GM18508 (cell line): ENCODE data around the gene PLEKHA6.

Source experiments
- ATAC-seq: cut with Tn5 transposase; IDR thresholded peaks from one replicate; pipeline ENCODE4 v1.9.1; 2021; ENCODE audit warnings: moderate number of reproducible peaks; ENCODE audit not compliant: insufficient read depth, unreplicated experiment

PLEKHA6 gene

DNA sequence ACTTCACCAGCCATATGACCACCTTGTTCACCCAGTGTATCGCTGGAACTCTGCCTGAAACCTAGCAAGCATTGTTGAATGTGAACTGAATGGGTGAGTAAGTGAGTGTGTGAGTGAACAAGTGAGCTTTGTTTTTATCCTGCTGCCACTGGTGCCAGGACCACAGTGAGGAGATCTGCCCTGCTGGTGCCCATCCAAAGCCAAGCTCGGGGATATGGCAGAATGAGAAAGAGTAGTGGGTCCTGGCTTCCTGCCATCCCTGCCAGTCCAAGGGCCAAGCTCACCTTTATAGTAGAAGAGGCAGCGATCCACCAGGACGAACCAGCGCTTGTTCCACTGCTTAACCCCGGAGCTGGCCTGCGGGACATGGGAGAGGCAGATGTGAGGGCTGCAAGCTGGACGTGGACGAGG, 92.5 kb downstream of the PLEKHA6 start:
- ATAC-seq = no peak

DNA sequence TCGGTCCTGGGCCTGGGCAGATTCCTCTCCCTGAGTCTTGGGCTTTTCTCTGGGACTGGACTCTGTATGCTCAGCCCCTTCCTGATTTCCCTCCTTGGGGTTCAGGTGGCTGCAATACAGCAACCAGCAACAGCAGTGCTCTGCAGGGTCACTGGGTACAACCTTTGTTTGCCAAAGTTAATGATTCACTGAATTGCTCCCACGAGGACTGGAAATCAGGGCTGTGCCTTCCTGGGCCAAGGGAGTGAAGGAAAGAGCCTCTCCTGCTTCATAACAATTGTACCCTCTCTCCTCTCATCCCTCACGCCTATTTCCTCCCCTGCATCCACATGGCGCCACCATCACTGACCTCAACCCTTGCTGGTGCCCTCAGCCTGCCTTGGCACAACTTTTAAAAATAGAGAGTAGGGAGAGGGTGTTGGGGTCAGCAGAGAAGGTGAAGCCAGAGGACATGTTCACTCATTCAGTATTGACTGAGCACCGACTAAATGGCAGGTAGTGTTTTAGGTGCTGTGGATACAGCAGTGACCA, 93.2 kb downstream of the PLEKHA6 start:
- no peak for ATAC-seq

DNA sequence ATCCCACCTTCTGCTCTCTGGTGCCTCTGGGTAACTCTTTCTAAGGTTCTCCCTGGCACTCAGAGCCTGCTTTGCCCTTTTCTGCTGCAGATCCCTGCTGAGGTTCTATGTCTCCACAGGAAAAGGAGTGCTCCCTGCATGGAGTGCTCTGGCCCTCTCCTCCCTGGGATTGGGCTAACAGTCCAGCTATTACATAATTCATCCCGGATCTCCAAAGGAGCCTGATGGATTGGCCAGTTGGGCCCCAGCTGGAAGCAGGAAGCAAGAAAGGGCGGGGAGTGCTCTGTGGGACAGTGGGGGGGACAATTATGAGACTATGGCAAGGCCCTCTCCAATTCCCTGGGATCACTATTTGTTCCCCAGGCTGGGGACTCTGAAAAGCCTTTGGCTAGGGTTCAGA, 94.1 kb downstream of the PLEKHA6 start:
- ATAC-seq = no peak

DNA sequence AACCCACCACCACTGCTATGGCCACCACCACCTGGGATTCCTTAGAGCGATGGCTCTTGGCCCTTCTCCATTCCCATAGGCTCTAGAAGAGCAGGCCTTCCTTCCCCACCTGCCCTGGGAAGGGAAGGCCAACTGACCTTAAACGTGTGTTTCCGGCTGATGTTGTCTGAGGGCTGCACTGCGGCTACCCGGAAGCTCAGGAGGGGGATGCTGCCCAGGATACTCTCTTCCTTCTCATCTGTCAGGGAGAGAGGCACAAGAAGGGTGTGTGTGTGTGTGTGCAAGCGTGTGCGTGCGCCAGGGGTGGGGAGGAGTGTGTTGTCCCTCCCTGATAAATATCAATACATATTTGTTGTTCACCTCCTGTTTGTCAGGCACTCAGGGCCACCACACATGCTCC, 94.9 kb downstream of the PLEKHA6 start:
- no peak for ATAC-seq

DNA sequence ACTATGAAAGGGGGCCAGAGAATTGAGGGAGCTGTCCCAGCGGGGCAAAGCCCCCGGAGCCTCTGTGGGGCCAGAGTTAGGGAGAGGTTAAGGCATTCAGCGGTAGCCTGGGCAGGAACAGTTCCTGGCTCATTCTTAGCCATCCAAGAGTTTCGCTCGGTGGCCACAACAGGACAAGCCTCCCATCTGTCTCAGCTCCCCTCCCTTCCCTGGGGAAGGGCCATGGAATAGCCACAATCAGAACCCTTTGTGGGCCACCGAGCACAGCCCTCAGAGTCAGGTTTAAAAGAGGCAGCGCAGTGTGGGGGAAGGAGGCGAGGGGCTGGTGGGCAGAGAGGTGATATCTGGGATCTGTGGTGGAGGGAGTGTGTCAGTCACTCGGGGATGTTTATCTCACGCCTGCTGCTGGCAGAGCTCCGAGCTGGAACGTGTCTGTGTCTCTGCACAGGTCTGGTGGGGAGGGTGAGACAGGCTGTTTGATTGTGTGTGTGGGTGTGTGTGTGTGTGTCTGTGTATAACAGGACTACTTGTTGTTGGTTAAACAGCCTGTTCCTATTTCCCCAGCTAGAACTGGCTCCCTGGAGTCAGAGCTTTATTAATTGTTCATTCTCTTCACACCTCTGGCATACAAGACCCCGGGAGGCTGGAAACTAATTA, 96.3 kb downstream of the PLEKHA6 start:
- no peak for ATAC-seq

DNA sequence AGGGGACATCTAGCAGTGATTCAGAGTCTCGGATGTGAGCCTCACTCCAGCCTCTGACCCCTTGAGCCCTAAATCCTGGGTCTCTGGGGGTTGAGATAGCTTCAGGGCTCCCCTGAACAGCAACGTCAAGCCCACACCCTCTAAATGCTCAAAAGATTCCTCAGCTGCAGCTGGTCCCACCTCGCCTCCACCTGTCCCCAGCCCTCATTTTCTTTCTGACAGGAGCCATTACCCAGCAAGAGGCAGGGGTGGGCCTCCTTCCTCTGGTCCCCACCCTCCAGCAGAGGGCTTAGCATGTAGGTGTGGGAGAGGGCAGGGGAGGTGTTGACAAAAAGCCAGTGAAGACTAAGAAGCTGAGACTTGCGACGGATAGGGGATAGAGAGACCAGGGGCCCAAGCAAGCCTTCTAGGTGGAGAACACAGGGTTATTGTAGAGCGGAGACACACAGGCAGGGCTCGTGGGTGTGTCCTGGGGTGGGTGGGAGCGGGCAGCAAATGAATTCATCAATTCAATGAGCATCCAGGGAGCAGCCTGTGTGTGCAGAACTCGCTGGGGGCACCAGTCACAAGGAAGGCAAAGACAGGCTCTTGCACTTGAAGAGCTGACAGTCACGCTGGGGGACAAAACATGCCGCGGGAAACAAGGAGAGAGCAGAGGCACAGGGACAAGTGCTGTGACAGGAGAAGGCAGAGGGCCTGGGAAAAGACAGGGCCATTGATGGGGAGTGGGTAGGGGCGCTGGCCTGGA, 97.0 kb downstream of the PLEKHA6 start:
- no peak for ATAC-seq

DNA sequence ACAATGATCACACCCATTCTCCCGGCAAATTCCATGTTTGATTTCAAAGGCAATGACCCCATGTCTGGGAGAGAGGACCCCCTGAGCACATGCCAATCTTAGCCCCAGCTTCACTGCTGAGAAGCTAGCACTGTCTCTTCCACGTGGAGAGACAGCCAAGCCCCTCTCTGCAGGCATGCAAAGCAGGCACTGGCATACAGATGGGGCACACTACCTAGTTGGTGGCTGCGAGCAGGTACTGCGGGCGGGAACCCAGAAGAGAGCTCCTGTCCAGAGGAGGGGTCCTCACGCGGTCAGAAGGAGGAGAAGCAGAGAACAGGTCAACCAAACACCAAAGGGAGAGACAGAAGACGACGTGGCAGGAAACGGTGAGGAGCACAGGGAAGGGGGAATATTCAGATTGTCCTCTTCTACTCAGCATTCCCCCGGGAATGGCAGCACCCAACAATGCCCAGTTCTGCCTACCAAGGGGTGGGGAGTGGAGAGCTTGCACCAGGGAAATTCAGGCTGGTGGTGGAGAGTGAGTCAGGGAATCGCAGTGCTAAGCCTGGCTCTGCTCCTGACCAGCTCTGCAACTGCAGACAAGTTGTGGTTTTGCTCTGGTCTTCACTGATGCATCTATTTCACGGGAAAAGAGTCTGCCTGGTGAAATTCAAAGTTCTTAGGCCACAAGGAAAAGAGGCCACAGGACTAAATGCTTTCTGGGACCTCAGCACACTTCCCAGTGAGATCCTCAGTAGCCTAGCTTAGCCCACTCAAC, 97.8 kb downstream of the PLEKHA6 start:
- no peak for ATAC-seq

DNA sequence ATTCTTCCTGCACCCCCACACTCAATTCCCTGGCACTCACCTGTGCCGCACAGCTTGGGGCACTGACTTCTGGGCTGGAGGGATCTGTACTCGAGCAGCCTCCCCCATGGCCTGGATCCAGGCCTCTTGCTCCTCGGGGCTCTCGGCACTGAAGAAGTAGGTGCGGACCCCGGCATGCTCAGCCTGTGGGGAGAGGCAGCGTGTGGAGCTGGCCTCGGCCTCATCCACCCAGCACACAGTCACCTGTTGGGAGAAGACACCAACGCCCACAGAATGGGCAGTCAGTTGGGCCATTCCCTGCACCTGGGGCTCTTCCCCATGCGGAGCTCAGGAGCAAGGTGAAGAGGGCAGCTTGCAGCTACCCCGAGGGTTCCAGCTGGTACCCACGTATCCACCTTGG, 98.5 kb downstream of the PLEKHA6 start:
- ATAC-seq = no peak

DNA sequence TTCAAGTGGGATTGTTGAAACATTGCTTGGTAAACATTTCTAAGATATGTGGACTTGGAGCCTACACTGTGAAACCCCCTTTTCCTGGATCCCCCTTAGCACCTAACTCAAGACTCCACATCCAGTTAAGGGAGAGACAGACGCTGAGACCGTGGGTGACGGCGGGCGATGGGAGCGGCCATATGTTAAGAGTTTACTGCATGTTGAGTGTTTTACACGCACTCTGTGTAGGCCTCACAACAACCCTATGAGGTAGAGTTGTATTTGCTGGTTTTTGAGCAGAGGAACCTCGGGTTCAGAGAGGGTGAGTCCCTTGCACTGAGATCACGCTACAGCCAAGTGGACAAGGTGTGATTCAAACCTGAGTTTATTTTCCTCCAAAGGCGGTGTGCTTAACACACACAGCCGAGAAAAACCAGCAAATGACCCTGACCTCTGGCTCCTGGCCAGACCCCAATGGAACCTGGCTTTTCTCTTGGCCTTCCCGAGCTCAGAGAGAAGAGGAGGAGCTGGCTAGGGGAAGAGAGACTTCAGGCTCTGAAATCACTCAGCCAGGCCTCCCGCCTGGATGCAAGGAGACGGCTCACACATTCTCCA, 99.0 kb downstream of the PLEKHA6 start:
- no peak for ATAC-seq

DNA sequence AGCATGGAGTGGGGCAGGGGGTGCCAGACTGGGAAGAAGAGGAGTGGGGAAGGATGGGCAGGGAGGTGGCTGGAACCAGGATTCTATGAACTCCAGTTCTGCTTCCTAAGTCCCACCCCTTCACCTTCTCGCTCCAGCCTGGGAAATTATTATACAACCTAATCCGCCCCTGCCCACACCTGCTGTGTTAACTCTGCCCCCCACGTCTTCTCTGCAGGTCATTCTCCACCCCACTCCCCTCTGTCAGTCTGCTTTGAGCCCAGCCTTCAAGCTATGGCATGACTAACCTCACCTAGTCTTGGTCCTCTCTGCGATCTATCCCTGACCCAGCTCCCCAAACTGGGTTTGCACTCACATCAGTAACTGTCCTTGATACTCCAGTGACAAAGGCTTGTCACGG, 99.9 kb downstream of the PLEKHA6 start:
- ATAC-seq = no peak

DNA sequence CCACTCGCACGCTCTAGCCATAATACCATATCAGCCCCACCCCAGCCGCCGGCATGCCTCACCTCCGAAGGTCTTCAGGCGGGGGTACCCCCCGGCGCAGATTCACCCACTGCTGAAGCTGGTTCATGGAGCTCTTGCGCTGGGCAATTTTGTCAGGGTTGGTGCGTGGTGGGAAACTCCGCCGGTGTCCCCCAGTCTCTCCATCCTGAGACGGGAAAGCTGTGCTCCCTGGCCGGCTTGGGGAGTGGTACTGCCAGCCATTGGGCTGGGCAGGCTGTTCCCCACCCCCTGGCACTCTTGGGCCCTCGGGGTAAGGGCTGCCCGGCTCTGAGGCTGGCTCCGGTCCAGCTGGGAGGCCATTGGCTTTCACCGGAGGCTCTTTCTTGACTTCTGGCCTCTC, 100.5 kb downstream of the PLEKHA6 start:
- no peak for ATAC-seq

DNA sequence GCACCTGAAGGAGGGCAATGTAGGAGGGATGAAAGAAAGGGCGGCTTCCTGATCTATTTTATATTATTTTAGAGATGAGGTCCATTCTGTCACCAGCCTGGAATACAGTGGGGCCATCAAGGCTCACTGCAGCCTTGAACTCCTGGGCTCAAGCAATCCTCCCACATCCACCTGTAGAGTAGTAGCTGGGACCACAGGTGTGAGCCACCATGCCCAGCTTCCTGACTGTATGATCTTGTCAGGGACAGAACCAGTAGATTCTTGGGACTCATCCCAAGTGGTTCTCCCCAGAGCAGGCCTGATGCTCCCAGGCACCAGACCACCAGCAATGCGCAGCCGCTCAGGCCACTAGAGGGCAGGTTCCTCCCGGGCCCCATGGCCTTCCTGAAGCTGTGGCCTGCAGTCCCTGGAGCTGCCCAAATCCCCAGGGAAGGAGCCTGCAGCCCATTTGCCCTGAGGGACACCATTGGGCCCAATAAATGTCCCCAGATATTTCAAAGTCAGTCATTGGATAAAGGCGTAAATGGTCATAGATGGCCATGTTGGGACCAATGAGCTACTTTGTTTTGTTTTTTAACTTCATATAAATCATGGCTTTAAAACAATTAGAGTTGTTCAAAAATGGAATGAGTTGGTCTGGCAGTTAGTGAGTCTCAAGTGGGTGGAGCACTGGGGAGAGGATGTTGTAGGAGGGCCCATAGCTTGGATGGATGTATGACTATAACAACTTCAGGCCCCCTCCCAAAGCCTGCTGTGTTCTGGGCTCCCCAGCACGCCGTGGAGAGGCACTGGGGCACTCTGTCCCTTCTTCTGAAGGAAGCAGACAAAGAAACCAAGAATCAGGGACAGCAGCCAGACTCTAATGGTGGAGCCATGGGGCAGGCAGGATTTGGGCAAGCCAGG, 101.3 kb downstream of the PLEKHA6 start:
- no peak for ATAC-seq

DNA sequence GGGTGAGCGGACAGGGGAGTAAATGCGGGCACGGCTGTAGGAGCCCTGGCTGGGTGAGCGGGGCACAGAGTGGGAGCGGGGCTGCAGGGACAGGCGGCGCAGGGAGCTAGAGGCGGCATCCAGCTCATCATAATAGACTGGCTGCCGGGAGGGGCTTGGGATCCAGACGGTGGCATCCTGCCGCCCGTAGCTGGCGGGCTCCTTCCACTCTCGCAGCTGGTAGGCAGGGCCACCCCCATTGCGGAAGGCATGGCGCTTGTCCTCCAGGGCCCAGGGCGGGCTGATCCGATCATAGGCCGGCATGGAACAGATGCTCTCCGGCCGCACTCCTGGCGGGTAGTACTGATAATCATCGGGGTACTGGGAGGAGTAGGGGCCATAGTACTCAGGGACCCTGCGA, 102.3 kb downstream of the PLEKHA6 start:
- ATAC-seq = no peak

DNA sequence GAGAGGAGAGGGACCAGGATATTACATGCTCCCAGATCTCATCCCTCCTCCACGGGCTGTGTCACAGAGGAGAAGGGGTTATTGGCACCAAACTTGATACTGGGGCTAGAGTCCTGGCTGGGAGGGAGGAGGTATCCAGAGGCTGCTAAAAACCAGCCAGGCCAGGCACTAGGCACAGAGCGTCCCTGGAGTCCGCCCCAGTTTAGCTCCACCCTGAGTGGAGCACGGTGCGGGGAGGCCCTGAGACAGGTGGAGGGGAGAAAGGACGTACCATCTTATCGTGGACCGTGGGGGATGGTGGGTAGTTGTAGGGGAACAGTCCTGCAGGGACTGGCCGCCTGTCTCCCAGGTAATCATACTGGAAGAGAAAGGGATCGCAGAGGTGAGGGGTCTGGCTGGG, 103.2 kb downstream of the PLEKHA6 start:
- no peak for ATAC-seq

DNA sequence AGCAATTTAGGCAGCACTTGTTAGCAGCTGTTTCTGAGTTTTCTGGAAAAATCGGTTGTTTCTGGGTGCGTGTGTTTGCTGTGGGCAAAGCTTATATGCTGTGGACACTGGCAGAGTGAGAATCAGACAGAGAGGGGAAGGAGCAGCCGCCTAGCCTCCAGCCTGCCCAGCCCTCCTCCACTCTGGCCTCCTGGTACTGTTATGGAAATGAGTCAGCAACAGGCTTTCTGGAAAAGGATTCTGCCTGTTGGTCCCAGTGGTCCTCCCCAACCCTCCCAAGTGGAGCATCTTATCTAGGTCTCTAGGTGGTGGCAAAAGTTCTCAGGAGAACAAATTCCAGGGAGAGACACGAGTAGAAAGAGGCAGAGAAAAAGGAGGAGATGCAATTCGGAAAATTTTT, 103.8 kb downstream of the PLEKHA6 start:
- ATAC-seq = no peak

DNA sequence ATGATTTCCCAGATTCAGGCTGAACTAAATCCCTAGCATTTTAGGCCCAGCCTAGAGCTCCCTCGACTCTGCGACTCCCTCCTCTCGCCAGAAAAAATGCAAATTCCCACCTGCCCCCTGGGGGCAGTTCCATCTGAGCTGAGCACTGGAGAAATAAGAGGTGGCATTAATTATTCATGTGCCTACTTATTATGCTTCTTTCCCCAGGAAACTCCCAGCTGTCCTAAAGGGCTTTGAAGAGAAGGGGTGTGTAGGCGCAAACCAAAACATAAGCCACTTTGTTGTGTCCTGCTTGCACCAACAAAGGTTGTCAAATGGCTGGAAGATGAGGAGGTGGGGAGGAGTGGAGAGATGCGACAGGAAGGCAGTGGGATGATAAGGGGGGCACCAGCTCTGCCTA, 104.5 kb downstream of the PLEKHA6 start:
- no peak for ATAC-seq

DNA sequence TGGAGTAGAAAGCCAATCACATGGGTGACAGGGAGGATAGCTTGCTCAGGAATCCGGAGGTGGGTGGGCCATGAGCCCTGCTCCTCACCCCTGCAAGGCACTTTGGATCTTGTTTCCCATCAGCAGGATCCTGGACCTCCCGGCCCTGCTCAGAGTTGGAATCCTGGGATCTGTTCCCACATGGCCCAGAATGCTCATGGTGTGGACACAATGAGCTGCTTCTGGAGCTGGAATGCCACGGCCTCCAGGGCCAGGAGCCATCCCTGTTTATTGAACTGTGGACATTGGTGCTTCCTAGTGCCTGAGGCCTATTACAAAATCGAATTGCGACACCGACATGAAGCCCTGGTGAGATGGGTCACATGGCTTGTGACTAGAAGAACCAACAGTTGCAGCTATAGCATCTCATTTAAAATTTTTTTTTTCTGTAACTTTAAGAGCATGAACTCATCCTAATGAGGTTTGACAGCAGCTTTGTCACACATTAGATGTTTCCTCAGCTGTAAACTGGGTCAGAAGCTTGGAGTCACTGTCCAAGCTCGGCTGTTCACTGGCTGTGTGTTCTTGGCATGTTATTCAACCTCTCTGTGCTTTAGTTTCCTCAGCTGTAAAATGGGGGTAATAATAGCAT, 105.6 kb downstream of the PLEKHA6 start:
- ATAC-seq = no peak

DNA sequence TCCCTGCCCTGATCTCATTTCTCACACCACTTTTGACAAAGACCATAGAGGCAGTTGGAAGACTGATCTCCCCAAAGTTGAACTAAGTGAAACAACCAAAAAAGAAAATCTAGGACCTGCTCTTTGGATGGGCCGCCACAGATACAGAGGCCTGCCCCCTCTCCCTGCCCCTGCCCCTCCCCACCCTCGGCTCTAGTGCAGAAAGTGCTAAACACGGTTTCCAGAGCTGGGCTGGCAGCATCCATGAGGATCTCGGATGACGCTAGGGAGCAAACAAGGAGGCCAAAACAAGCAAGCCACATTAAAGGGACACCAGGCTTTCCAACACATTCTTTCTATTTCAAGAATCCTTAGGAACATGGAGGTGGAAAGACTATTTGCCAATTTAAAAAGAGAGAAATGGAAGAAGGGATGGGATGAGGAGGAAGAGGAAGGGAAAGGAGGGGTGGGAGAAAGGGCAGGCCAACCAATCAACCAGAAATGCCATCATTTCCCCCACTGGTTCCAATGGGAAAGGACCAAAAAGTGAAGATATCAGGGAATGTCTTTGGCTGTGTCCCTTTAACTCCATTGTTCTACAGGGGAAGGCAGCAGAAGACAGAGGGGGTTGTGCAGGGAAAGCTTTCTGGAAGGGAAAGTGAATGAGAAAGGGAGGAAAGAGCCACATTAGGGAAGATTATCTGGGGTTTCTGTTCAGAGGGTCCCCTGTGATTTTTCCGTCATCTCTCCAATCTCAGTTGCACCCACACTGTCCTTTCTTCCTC, 107.6 kb downstream of the PLEKHA6 start:
- no peak for ATAC-seq

DNA sequence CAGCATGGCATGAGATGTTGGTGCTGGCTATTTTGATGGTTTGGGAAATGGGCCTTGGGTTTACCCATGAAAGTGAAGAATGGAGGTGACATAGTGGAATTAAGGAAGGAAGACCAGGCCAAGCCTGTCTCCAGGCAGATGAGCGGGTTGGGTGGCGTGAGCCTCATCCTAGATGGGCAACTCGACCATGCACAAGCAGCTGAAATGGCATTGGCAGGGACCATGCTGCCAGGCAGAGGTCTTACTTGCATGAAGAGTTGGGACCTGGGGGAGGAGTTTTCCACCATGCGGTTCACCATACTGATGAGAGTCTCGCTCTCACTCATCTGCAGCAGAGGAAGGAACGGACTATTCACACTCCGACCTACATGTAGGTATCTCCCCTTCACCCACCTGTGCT, 108.4 kb downstream of the PLEKHA6 start:
- ATAC-seq = no peak
